Stomach (tissue), 4 donors: Measurements from ENCODE around the gene ZNF584.

ENCODE experiments used
- CTCF ChIP-seq, 7 experiments: fragments of 450-650 bp in 4 of 7; fragments of 200-600 bp in 3 of 7; sonication (generic) in 3 of 7; IDR thresholded peaks; one replicate each; pipeline ENCODE4 v1.5.1; 2016 to 2019; ENCODE audit warnings: antibody characterized with exemption in 7 of 7, control low read depth in 2 of 7, mild to moderate bottlenecking in 1 of 7
- EP300 ChIP-seq: sonication (generic); formaldehyde crosslinking; IDR thresholded peaks from one replicate; pipeline ENCODE4 v1.6.1; 2017; ENCODE audit warnings: antibody characterized with exemption
- POLR2AphosphoS5 ChIP-seq, 3 donors: sonication (generic); formaldehyde crosslinking; IDR thresholded peaks; one replicate each; pipeline ENCODE4 v1.6.1; 2016; ENCODE audit warnings: antibody characterized with exemption in 3 of 3

GRCh38 chr19:58385891-58386575 is 22.4 kb upstream of the ZNF584 start:
- TF ChIP-seq CTCF (IDR thresholded peaks at IDR 0.05) (no peak), EP300 (no peak), POLR2AphosphoS5 (IDR thresholded peaks at IDR 0.05) (no peak)
